CD4-positive, alpha-beta T cell treated with Interleukin-6 for 4 hours (primary cell): ENCODE results near the gene KCNK4.
A peak's percentile ranks its signal among the peaks of the same experiment; 100 is the strongest.
"Not testable (repeated sequence)": the region's sequence is repeated elsewhere in the genome, so short reads cannot be mapped to it uniquely, and the experiment has no call there.

ENCODE experiments used
- DNase-seq: peaks from one replicate; pipeline ENCODE4 v3.0.0-alpha.2; 2020; ENCODE audit warnings: mixed read lengths

The KCNK4 gene

GRCh38 chr11:64313491-64314145, 22.5 kb downstream of the KCNK4 start:
- DNase-seq, result no peak

GRCh38 chr11:64314146-64314804, 23.2 kb downstream of the KCNK4 start:
- no peak for DNase-seq

GRCh38 chr11:64314805-64315561, 23.9 kb downstream of the KCNK4 start:
- DNase-seq, result no peak

- not testable (repeated sequence) for DNase-seq
Measured at GRCh38 chr11:64315667-64316526, 24.8 kb downstream of the KCNK4 start.

GRCh38 chr11:64316672-64317324, 25.7 kb downstream of the KCNK4 start:
- DNase-seq, result peak; percentile 46

- DNase-seq, result peak; percentile 97
Measured at GRCh38 chr11:64317325-64317960, 26.3 kb downstream of the KCNK4 start, which contains the start of gene TRMT112. Gene TRMT112, minus strand, starts transcription at chr11:64317559. Its CDS starts 33 bp downstream, at chr11:64317526.

GRCh38 chr11:64317961-64318765, 27.1 kb downstream of the KCNK4 start, which contains the start of gene PRDX5:
Gene PRDX5, plus strand, starts transcription at chr11:64318121. Its CDS starts 95 bp downstream, at chr11:64318216.
- peak; percentile 96 for DNase-seq

- DNase-seq, result no peak
Measured at GRCh38 chr11:64318766-64319761, 28.0 kb downstream of the KCNK4 start.

- DNase-seq, result no peak
Measured at GRCh38 chr11:64320556-64320955, 29.5 kb downstream of the KCNK4 start.

GRCh38 chr11:64321026-64321425, 29.9 kb downstream of the KCNK4 start:
- no peak for DNase-seq

- no peak for DNase-seq
Measured at GRCh38 chr11:64321533-64321932, 30.4 kb downstream of the KCNK4 start.

GRCh38 chr11:64322925-64323260, 31.8 kb downstream of the KCNK4 start:
- no peak for DNase-seq

- DNase-seq, result no peak
Measured at GRCh38 chr11:64323373-64323772, 32.3 kb downstream of the KCNK4 start.

GRCh38 chr11:64323984-64324383, 32.9 kb downstream of the KCNK4 start:
- DNase-seq, result not testable (repeated sequence)

- DNase-seq, result no peak
Measured at GRCh38 chr11:64324692-64325469, 33.8 kb downstream of the KCNK4 start.

- no peak for DNase-seq
Measured at GRCh38 chr11:64327375-64327774, 36.3 kb downstream of the KCNK4 start.

- no peak for DNase-seq
Measured at GRCh38 chr11:64327993-64328392, 36.9 kb downstream of the KCNK4 start.

GRCh38 chr11:64330888-64331287, 39.8 kb downstream of the KCNK4 start:
- DNase-seq, result no peak
